Activated naive CD4-positive, alpha-beta T cell treated with anti-CD3 and anti-CD28 coated beads, Interleukin-2, amount 50 U/mL, for 16 hours (primary cell): ENCODE measurements around the gene PLCB4.
"Not testable (repeated sequence)": the region's sequence is repeated elsewhere in the genome, so short reads cannot be mapped to it uniquely, and the experiment has no call there.

Experiments
- DNase-seq: peaks from one replicate; pipeline ENCODE4 v3.0.0-alpha.2; 2020

Gene PLCB4

DNA sequence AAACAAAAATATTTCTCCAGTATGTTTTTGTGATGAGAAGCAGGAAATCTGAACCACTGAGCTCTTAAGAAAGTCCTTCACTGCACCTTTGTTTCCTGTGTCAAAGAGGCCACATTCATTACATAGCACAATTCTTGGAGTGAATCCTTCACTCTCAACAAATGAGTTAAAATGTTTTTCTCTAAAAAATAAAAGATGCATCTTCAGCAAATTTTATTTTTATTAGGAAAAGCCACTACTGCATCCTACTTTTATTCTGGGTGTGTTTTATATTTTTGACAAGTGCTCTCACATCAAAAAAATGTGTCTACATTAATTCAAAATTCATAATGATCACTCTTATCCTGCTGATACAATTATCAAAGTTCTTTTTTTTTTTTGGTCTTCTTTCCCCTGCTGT, 76.3 kb downstream of the PLCB4 start:
- no peak for DNase-seq

DNA sequence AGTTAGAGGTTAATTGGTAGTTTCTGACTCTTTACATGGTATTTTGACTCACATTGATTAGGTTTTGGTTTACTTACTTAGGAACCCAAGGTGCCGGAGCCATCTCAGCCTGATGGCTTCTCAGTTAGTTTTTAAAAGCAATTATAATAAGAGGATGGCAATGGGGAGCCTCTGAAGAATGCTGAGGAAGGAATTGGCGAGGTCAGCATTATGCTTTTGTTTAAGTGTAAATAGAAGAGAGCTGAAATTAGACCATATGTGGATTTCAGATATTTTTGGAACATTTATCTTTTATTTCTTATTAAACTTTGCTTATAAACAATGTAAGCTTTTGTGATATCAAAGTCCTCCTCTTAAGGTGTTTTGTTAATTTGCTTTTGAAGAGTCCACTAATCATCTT, 77.8 kb downstream of the PLCB4 start:
- DNase-seq = no peak

DNA sequence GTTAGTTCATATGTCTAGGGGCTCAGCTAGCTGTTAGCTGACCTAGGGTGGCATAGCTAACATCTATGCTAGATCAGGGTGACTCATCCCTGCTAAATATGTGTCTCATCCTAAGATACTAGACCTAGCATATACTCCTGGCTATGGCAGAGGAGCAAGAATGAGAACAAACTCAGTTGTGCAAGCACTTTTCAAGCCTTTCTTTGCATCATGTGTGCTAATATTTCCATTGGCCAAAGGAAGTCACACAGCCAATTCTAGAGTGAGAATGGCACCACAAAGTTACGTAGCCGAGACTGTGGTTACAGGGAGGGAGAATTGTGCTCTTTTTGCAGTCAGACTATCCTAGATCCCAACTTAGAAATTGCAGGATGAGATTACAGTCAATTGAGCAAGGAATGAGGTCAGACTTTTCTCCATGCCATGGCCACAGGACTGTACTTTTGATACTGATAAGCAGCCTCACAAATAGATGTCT, 78.7 kb downstream of the PLCB4 start:
- no peak for DNase-seq

DNA sequence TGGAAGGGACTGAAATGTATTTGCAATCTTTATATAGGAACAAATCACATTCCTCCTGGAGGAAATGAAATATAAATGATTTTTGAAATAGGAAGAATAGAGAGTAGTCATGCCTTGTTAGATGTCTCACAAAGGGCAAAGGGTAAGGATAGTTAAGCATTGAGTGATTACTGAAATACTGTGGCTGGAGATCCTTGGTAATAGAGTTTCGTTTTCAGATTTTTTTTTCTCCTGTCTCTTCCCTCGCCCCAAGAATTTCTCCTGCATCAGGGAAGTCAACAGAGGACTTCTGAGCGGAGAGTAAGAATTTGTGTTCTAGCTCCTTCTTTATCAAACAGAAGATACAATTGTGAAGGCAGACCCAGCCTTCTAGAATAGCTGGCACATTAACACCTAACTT, 79.4 kb downstream of the PLCB4 start:
- DNase-seq = no peak

DNA sequence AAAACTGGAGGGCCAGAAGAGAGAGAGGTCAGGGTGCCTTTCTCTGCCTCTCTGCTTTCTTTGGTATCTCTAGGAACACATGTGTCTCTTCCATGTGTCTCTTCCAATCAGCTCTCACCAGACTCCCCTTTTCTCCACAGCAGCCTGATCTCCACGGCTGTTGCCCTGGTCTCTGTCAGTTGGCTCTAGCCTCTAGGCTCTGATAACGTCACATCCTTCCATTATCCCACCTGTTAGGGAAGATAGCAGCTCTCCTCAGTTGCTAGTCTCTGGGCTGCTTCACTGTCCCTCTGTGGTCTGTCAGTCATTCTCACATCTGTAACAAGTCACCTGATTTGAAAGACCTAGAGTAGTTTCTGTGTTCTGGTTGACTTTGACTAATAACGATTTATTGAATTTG, 80.2 kb downstream of the PLCB4 start:
- DNase-seq = no peak

DNA sequence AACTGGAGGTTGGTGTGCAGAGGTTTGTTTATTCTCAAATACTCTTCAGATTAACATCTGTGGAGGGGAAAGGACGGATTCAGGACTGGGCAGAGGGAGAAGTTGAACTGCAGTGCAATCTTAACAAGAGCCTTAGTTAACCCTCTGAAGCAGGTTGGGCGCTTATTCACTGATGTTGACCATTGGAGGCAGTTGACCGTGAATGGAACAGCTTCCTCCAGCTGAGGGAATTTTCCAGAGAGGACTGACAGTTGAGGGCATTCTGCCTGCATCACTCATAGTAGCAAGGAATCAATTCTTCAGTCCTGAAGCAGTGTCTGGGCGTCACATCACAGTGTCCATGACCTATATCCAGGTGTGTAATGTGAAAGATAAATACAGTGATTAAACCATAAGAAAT, 80.9 kb downstream of the PLCB4 start:
- no peak for DNase-seq

DNA sequence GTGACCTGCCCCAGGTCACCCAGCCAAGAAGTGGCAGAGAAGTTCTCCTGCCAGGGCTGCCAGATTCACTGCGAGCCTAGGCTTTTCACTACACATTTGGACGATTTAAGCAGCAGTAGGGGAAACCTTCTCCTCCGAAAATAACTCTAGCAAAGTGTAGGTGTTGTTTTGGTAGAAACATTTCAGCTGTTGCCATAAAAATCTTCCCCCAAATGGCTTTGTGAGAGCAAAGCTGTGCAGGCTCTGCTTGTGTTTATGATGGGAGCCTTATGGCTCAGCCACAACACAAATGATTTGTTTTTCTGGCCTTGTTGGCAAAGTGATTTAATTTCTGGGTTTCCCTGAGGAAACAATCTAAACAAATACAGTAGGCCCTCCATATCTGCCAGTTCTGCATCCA, 81.8 kb downstream of the PLCB4 start:
- DNase-seq = no peak

DNA sequence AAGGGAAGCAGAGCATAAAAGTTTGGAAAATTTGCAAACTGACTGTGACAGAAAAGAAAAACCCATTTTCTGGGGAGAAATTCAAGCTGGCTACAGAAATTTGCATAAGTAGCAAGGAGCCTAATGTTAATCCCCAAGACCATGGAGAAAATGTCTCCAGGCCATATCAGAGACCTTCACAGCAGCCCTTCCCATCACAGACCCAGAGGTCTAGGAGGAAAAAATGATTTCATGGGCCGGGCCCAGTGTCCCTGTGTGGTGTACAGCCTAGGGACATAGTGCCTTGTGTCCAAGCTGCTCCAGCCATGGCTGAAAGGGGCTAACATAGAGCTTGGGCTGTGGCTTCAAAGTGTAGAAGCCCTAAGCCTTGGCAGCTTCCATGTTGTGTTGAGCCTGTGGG, 83.3 kb downstream of the PLCB4 start:
- not testable (repeated sequence) for DNase-seq

DNA sequence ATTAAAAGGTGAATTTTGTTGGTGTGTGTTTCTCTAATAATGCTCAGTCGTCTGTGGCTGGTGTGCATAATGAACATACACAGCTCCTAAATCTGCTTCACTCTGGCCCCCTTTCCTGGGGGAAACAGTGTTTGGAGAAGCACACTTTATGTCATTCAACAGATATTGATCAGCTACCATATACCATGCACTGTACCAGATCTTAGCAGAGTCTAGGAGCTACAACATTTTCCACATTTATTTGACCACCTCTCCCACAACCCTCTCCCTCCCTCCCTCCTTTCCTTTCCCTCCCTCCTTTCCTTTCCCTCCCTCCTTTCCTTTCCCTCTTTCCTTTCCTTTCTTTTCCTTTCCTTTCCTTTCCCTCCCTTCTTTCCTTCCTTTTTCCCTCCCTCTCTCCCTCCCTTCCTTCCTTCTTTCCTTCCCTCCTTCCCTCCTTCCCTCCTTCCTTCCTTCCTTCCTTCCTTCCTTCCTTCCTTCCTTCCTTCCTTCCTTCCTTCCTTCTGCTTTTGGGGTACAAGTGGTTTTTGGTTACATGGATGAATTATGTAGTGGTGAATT, 85.7 kb downstream of the PLCB4 start:
- DNase-seq = no peak

DNA sequence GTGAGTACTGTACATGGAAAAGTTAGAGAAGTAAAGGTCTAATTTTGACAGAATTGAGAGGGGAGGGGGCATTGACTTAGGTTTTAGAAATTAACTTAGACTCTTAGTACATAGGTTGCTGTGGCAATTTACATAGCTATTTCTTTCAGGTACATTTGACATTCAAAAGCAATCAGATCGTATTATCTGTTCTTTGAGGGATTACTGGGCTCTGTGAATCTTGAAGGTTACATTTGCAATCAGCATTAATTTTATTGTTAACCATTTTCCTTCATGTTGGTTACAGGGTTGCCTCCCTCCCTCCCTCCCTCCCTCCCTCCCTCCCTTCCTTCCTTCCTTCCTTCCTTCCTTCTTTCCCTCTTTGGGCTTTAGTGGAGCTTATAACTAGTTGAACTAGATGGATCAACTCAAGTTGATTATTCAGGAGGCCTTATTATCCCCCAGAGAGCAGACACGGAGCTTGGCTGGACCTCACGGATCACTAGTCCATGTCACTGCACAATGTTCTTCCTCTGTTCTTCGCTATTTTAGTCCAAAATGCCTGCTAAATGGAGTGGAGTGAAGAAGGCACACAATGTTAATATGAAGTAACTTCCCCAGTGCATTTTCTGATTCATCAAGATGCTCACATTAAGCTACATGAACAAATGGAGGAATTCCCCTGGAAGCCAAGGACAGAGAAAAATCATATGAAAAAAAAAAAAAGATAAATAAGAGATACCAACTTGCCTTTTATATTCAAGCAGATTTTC, 87.8 kb downstream of the PLCB4 start:
- no peak for DNase-seq

DNA sequence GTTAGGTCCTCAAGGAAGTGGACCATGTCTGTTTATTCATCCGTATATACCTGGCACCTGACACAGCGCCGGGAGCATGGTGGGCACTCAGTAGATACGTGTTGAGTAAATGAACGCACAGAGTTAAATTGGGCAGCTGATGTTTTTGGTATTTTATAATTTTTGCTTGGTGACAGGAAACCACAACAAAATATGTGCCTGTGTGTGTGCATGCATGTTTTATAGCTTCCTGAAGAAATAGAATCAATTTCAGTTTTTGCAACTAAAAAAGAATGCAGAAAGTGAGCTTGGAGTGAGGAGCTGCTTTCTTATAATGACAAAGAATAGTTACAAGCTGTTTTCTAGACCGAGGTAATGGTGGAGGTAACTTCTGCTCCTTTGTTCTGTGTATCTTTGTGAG, 91.4 kb downstream of the PLCB4 start:
- no peak for DNase-seq

DNA sequence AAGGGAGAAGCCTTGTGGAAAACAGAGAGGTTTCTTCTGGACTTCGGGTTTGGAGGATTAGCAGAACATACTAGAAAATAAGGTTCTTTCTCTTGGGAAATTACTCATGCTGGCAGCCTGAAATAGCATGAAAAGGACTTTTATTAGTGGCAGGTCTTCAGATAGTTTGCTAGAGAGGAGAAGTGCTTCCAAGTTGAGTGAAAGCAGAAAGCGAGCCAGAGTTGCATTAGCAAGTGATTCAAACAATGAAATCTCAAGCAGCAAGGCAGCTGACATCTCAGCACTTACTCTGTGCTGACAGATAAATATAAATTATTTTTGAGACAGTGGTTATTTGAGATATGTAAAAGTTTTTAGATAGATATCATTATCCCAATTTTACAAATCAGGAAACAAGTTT, 91.9 kb downstream of the PLCB4 start:
- no peak for DNase-seq

DNA sequence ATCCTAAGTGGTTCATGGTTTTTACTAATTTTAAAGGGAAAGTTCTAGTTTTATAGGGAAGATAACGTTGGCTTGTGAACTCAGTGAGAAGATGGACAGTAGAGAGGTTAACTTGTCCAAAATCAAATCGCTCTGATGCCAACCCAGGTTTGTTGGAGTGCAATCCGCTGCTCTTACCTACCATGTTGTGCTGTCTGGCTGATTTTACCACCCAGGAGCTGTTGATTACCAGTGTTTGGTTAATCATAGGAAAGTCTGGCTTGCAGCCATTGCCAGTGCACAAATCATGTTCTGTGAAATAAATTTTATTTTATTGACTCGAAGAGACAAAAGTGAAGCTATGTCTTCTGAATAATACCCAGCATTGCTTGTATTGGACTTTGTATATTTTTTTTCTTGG, 92.4 kb downstream of the PLCB4 start:
- no peak for DNase-seq

DNA sequence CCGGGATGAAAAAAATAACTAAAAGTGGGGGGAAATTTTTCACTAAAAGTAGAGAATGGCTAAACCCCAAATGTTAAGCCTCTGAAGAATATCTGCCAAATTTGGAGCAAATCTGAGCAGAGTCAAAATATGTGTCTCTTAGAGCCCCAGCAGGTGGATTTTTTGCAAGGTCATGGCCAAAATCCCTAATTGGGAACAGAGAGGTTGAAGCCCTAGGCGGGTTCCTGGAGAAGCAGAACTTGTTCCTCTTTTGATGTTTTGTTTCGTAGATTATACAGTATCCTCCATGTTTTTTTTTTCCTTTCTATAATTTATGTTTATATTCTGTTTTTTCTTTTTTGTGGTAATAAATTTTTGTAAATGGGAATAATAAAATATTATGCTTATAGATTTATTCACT, 94.4 kb downstream of the PLCB4 start:
- no peak for DNase-seq

DNA sequence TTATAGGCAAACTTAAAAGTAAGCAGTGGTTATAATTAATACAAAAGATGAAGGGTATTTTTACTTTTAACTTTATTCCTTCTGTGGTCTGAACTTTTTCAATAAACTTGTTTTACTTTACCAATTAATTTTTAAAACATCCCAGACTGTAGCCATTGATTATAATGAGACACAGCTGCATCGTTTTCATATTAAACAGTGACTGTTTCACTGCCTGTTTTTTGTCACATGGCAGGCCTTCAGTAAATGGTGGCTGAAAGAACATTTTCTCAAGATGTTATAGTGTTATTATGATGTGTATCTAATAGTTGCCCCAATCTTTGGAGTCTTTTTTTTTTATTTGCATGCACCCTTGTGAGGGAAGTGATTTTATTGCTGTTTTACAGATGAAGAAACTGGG, 95.1 kb downstream of the PLCB4 start:
- no peak for DNase-seq

DNA sequence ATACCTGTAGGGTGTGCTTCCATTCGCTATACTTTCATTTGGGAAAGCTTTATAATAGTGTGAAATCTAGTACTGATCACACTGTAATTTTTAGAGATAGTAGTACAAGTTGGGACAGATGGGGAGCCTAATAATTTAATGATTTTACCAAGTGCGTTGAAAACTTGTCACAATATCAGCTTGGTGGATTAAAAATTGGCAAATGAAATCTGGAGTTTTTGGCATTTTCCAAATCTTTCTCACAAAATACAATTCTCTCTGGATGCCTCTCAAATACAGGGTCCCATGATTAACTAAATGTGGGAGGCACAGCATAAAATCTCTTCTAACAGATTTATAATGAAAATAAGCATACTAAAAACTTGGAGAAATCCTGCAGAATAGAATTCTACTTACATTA, 96.4 kb downstream of the PLCB4 start:
- DNase-seq = no peak

DNA sequence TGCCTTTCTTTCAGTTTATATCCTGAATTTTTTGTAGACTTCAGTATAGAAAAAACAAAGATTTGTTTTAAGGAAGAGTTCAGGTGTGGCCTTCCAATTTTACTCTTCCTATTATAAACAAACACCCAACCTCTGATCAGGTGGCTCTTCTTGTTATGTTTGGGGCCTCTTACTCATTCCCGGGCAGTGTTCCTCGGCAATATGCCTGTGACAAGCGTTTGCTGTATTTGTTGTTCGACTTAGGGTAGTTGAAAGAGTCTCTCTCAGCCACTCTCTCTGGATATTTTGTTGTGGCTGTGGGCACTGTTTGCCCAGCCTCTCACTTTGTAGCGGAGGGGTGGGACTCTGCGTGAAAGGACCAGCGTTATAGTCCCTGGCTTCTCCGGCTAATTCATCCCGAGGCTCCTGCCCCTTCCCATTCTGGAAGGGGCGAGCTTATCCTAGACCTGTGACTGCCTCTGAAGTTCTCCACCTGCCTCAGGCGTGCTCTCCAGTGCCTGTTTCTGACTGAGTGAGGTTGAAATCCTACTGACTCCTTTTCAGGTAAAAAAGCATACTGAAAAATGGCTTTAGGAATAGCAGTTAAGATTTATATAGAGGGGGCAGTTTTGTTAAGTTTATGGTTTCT, 97.4 kb downstream of the PLCB4 start:
- no peak for DNase-seq

DNA sequence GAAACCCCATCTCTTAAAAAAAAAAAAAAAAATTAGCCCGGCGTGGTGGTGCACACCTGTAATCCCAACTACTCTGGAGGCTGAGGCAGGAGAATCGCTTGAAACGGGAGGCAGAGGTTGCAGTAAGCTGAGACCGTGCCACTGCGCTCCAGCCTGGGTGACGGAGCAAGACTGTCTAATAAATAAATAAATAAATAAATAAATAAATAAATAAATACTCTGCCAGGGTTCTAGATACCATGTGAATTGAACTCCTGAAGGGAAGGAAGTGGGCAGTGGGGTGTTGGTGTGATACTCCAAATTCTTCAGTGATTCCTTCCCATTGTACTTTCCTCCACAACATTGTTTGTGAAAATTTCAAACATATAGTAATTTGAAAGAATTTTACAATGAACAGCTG, 100.5 kb downstream of the PLCB4 start:
- DNase-seq = no peak

DNA sequence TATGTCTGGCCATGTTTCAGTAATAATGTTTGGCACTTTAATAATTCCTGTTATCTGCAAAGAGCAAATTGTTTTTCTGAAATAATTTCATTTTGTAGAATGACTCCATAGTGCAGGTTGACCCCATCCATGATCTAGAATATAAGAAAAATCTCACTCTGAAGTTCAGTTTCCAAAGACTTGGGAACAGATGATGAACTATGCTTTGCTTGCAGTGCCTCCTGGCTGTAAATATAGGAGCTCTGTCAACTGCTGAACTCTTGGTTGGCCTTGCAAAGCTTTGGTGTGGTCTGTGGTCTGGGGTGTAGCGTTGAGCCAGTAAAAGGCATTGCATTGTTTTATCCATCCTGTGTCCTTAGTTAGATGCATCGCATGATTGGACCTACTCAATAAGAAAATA, 104.0 kb downstream of the PLCB4 start:
- no peak for DNase-seq

DNA sequence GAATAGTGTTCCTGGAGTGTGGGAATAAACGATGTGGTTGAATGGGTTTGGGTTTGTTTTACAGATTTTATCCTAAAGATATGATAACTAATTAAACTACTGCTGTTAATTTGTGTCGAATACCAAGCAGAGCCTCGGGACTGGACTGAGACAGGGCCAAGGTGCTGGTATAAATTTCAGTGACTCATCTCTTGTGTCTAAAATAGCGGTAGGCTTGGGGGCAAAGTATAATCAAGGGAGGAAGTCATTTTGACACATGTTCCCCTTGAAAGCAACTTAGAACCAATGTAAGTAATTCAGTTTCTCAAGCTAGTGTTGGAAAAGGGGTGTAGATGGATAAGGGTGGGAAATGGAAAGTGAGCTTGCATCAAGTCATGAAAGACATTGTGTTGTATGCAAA, 108.4 kb downstream of the PLCB4 start:
- DNase-seq = no peak

DNA sequence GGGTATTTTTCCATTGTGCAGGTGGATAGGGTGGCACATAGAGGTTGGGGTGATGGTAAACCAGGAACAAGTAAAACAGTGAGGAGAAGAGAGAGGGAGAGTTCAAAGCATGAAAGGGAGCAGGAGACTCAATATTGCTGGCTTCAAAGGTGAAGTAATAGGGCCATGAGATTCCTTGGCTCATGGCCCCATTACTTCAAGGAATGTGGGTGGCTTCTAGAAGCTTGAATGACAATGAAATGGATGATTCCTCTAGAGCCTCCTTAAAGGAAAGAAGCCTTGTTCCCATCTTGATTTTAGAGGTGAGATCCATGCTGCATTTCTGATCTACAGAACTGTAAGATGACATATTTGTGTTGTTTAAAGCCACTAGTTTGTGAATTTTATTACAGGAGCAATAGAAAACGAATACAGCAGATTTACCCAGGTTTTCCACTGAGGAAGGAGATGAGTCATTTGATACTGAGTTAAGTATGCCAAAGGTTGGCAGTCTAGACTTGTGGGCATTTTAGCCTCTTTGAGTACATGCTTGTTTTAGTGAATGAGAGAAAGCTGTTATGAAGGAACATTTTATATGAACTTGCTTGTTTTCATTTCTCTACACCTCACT, 110.4 kb downstream of the PLCB4 start:
- DNase-seq = no peak

DNA sequence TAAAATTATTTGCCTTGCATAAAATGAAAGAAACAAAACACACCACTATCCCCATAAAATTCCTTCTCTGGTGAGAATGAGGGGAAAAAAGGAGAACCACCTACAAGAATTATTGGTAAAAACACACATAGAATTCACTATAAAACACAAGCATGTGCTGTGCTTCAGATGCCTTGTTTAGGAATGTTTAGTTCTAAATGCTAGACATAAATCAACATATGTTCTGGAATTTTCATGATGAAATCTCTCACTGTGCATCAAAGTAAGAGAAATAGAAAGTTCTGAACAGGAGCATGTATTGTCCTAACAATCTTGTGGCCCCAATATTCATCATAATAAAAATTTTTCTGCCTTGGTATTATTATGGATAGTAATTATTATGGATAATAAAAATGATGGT, 111.0 kb downstream of the PLCB4 start:
- no peak for DNase-seq

DNA sequence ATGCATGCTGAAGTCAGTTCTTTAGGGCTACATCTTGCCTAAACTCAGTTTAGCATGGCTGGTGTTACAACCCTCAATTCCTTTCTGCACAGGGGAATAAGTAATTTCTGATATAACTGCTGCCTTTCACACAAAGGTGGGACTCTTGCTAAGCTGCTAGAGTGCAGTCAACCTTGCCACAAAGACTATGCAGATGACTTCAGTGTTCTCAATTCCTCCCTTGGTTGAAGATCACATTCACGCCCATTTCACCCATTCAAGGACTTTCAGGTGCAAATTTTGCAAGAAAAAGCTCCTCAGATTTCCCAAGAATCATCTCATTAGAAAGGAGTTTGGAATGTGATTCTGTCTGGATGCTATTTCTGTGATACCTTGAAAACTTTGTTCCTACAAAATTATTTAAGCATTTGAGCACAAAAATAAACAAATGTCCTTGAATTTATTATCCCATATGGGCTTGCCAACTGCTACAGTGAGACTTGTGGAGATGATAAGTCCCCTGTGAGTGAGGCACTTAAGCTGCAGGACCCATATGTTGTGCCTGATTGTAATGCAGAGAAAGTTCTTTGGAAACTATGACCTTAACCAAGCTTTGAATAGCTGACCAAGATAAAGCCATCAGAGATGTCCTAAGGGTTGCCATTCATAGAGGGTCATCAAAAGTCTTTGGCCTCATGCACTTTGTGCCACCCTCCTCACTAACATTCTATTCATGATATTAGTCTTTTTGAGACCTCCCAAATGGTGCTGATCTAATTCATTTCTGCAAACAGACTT, 111.8 kb downstream of the PLCB4 start:
- no peak for DNase-seq
